Epithelial cell of esophagus (primary cell): ENCODE results near the gene PHLDB2.

Experiments
- DNase-seq: peaks from one replicate; pipeline ENCODE4 v3.0.0; 2010; ENCODE audit warnings: low read depth
- H3K4me3 ChIP-seq: 2 replicates; pipeline ENCODE4 v1.5.1; 2011; ENCODE audit warnings: mild to moderate bottlenecking, low read length, control low read depth
- CTCF ChIP-seq: IDR thresholded peaks from 2 replicates; pipeline ENCODE4 v1.5.1; 2011; ENCODE audit warnings: low read depth, mild to moderate bottlenecking, low read length, control low read depth, inconsistent platforms; ENCODE audit not compliant: insufficient read depth; ENCODE audit errors: missing control alignments

The PHLDB2 gene

GRCh38 chr3:111828530-111828929, 30.5 kb upstream of the PHLDB2 start:
- no peak overlapping the region for H3K4me3 ChIP-seq
- DNase-seq, result peak; percentile 74
- no peak for TF ChIP-seq CTCF

GRCh38 chr3:111829023-111829422, 30.0 kb upstream of the PHLDB2 start:
- DNase-seq, result no peak
- H3K4me3 ChIP-seq, result no peak overlapping the region
- no peak for TF ChIP-seq CTCF

- H3K4me3 ChIP-seq, result no peak overlapping the region
- no peak for DNase-seq
- no peak for TF ChIP-seq CTCF
These were observed 27.2 kb upstream of the PHLDB2 start for GRCh38 chr3:111831840-111832239.

- DNase-seq, result no peak
- no peak for TF ChIP-seq CTCF
- H3K4me3 ChIP-seq, result no peak overlapping the region
These were observed 22.0 kb upstream of the PHLDB2 start for GRCh38 chr3:111837112-111837511.

GRCh38 chr3:111838133-111838532, 20.9 kb upstream of the PHLDB2 start:
- no peak overlapping the region for H3K4me3 ChIP-seq
- no peak for DNase-seq
- no peak for TF ChIP-seq CTCF

- DNase-seq, result no peak
- no peak for TF ChIP-seq CTCF
- no peak overlapping the region for H3K4me3 ChIP-seq
These were observed 13.0 kb upstream of the PHLDB2 start for GRCh38 chr3:111846039-111846438.

GRCh38 chr3:111846717-111847116, 12.3 kb upstream of the PHLDB2 start:
- H3K4me3 ChIP-seq, result no peak overlapping the region
- peak; percentile 95 for DNase-seq
- no peak for TF ChIP-seq CTCF
